Measurements from ENCODE around the gene NLK.

- TF ChIP-seq CTCF (IDR thresholded peaks at IDR 0.05) (no peak), POLR2A (IDR thresholded peaks at IDR 0.05) (no peak), EP300 (IDR thresholded peaks at IDR 0.05) (no peak)
Observed at GRCh38 chr17:28204244-28204643, 161.8 kb downstream of the NLK start.

All from tibial nerve (tissue), 4 donors.